ENCODE data around the gene RIT1. TPM values are rescaled to one million over a fixed set of nuclear protein-coding genes. Genes with fewer than 3 reads are reported as not detected.
"Not testable (repeated sequence)": the region's sequence is repeated elsewhere in the genome, so short reads cannot be mapped to it uniquely, and the experiment has no call there.

RIT1 gene
- total RNA-seq, 4 donors from 2014 or later: 13.6 to 31.1 (median 17.4) TPM

DNA sequence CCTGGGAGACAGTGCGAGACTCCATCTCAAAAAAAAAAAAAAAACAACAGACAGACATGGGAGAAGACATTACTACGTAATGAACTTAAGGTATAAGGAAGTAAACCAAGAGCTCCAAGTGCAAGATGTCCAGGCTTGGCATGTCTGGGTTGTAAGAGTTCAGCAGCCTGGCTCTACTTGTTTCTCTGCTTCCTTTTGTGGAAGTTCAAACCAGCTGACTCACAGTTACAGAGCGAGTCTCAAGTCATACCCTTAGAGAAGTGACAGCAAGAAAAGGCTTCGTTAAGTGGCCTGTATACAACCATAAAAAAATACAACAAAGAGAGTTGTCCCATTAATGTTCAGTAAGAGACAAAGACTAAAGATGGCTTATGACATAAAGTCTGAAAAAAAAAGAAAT is 1.3 kb downstream of the RIT1 start:
- peaks cover 0 to 14% (median 0%) of the 10 kb centered on the region in 4 donors for H3K4me1 ChIP-seq
- peaks cover 0 to 74% (median 0%) of the 10 kb centered on the region in 3 donors for H3K36me3 ChIP-seq
- TF ChIP-seq, protein P1, sequence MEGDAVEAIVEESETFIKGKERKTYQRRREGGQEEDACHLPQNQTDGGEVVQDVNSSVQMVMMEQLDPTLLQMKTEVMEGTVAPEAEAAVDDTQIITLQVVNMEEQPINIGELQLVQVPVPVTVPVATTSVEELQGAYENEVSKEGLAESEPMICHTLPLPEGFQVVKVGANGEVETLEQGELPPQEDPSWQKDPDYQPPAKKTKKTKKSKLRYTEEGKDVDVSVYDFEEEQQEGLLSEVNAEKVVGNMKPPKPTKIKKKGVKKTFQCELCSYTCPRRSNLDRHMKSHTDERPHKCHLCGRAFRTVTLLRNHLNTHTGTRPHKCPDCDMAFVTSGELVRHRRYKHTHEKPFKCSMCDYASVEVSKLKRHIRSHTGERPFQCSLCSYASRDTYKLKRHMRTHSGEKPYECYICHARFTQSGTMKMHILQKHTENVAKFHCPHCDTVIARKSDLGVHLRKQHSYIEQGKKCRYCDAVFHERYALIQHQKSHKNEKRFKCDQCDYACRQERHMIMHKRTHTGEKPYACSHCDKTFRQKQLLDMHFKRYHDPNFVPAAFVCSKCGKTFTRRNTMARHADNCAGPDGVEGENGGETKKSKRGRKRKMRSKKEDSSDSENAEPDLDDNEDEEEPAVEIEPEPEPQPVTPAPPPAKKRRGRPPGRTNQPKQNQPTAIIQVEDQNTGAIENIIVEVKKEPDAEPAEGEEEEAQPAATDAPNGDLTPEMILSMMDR (IDR thresholded peaks at IDR 0.05): no peak
- TF ChIP-seq POLR2A (IDR thresholded peaks at IDR 0.05): no peak
- no peaks in the 10 kb centered on the region for H3K9me3 ChIP-seq
- DNase-seq: no peak
- no peaks in the 10 kb centered on the region for H3K27me3 ChIP-seq
- peak overlapping the region in 2 of 4 donors; percentile 70 to 78 for H3K4me3 ChIP-seq
- H3K27ac ChIP-seq: peak overlapping the region; percentile 90 to 93 (median 92)

DNA sequence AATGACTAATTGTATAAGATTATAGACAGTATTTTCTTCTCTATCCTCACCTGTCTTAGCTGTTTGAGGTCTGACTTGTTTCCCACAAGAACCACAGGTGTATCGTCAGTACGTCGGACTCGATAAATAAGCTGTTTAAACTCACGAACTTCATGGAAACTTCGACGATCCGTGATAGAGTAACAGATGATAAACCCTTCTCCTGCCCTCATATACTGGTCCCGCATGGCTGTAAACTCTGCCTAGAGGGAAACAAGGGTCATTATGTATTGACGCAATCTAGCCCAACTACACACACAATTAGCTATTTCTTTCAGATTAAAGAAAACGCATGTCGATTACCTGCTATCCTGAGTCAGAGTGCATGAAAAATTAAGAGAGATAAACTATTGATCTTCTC is 6.9 kb downstream of the RIT1 start:
- TF ChIP-seq, protein P1 (IDR thresholded peaks at IDR 0.05): no peak
- TF ChIP-seq POLR2A (IDR thresholded peaks at IDR 0.05): no peak
- peaks cover 0 to 98% (median 3%) of the 10 kb centered on the region in 3 donors for H3K36me3 ChIP-seq
- no peak overlapping the region for H3K27ac ChIP-seq
- no peaks in the 10 kb centered on the region for H3K27me3 ChIP-seq
- H3K4me3 ChIP-seq: no peak overlapping the region
- no peak for DNase-seq
- H3K9me3 ChIP-seq: no peaks in the 10 kb centered on the region
- H3K4me1 ChIP-seq: no peaks in the 10 kb centered on the region

DNA sequence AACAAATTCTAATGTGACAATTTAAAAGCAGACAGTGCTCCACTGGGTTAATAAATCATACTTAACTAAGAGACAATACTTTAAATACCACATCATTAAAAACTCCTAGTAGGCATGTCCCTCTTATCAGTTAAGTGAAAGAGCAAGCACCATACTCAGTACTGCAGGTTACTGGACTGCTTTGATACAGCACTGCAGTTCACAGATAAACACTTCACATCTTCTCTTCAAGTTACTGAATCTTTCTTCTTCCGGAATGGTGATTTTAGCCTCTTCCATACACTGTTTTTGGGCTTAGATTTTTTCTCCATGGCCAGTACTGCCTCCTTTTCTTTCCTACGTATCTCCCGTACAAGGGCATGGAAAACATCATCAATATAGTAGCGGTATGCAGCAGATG is 11.0 kb downstream of the RIT1 start:
- H3K27ac ChIP-seq: no peak overlapping the region
- no peaks in the 10 kb centered on the region for H3K27me3 ChIP-seq
- no peak for DNase-seq
- H3K9me3 ChIP-seq: no peaks in the 10 kb centered on the region
- TF ChIP-seq, protein P1 (IDR thresholded peaks at IDR 0.05): no peak
- TF ChIP-seq POLR2A (IDR thresholded peaks at IDR 0.05): no peak
- no peaks in the 10 kb centered on the region for H3K4me1 ChIP-seq
- peaks cover 0 to 91% (median 3%) of the 10 kb centered on the region in 3 donors for H3K36me3 ChIP-seq
- no peak overlapping the region for H3K4me3 ChIP-seq

DNA sequence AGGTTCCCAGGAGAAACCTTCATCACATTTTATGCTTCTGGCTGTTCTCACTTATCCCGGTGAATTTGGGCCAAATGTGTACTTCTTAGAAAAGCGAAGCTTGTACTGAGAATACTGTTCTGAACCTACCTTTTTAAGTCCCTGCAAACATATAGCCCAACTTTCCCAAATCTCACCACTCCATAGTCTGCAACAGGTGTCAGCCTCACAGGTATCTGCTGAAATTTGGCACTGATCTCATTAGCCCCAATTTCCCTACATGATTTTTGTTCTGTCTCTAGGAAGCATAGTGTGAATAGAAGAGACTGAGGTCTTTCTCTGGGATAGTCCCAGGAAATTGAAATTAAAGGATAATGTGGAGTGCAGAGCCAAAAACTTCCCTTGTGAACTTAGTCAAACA is 11.5 kb downstream of the RIT1 start:
- TF ChIP-seq, protein P1 (IDR thresholded peaks at IDR 0.05): no peak
- TF ChIP-seq POLR2A (IDR thresholded peaks at IDR 0.05): no peak
- H3K4me1 ChIP-seq: no peaks in the 10 kb centered on the region
- peaks cover 0 to 86% (median 3%) of the 10 kb centered on the region in 3 donors for H3K36me3 ChIP-seq
- no peaks in the 10 kb centered on the region for H3K27me3 ChIP-seq
- no peak overlapping the region for H3K4me3 ChIP-seq
- no peaks in the 10 kb centered on the region for H3K9me3 ChIP-seq
- H3K27ac ChIP-seq: no peak overlapping the region
- no peak for DNase-seq

DNA sequence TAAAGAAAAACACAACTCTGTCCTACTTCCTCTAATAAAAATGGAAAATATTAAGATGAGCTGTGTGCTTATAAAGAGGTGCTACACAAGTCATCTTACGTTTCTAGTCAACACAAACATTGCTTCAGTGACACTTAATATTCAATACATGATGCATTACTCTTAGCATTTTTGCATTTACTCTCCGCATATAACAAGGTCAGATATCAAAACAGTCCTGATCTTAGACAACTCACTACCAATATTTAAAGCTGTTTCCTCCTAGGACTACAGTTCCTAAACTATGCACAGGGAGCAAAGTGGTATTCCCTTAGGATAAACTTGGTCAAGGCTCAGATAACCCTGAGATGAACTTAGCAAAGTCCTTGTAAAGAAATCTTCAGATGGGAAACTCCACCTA is 12.3 kb downstream of the RIT1 start:
- Histone ChIP-seq H3K4me3 (no peak overlapping the region), H3K27me3 (no peaks in the 10 kb centered on the region), H3K27ac (no peak overlapping the region), H3K36me3 (peaks cover 0 to 78% (median 3%) of the 10 kb centered on the region in 3 donors), H3K9me3 (no peaks in the 10 kb centered on the region), H3K4me1 (no peaks in the 10 kb centered on the region)
- TF ChIP-seq, protein P1 (IDR thresholded peaks at IDR 0.05): no peak
- TF ChIP-seq POLR2A (IDR thresholded peaks at IDR 0.05): no peak
- no peak for DNase-seq

DNA sequence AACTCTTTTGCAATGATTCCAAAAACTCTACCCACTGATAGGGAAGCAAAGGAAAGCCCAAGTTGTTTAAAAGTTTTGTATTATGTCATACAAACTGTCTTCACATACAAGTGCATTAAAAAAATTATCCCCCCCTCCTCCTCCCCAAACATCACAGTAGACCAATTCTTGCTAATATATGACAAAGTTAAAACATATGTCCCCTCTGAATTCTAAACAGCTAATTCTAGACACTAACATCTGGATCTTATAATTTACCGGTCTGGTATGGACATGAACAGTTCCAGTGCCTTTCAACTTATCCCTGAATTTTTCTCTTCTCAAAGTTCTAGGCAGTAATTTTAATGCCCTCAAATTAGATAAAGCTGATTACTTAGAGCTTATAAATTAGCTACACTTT is 13.4 kb downstream of the RIT1 start:
- H3K4me1 ChIP-seq: no peaks in the 10 kb centered on the region
- H3K27me3 ChIP-seq: no peaks in the 10 kb centered on the region
- H3K9me3 ChIP-seq: no peaks in the 10 kb centered on the region
- no peak overlapping the region for H3K27ac ChIP-seq
- TF ChIP-seq POLR2A (IDR thresholded peaks at IDR 0.05): no peak
- no peak for DNase-seq
- H3K4me3 ChIP-seq: no peak overlapping the region
- H3K36me3 ChIP-seq: peaks cover 0 to 68% (median 3%) of the 10 kb centered on the region in 3 donors

DNA sequence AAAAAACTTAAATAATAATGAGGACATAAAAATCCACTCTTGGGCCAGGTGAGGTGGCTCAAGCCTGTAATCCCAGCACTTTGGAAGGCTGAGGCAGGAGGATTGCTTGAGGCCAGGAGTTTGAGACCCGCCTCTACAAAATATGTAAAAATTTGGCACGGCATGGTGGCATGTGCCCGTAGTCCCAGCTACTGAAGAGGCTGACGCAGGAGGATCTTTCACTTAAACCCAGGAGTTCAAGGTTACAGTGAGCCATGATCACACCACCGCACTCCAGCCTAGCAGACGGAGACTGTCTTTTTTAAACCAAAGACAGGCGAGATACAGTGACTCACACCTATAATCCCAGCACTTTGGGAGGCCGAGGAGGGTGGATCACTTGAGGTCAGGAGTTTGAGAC is 14.7 kb downstream of the RIT1 start:
- not testable (repeated sequence) for H3K9me3 ChIP-seq, H3K27me3 ChIP-seq, H3K27ac ChIP-seq, H3K4me3 ChIP-seq, DNase-seq, H3K4me1 ChIP-seq
- peaks cover 0 to 55% (median 3%) of the 10 kb centered on the region in 3 donors for H3K36me3 ChIP-seq

DNA sequence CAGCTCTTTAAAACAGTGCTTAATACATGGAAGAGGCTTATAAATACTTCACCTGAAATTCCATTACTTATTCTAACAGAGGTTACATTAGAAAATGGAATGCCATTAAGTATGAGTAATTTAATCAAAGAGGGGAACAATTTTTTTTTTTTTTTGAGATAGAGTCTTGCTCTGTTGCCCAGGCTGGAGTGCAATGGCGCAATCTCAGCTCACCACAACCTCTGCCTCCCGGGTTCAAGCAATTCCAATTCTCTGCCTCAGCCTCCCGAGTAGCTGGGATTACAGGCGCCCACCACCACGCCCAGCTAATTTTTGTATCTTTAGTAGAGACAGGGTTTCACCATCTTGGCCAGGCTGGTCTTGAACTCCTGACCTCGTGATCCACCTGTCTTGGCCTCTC is 15.5 kb downstream of the RIT1 start:
- H3K9me3 ChIP-seq, H3K27ac ChIP-seq, H3K4me1 ChIP-seq, DNase-seq, H3K4me3 ChIP-seq, H3K27me3 ChIP-seq: not testable (repeated sequence)
- H3K36me3 ChIP-seq: peaks cover 0 to 46% (median 3%) of the 10 kb centered on the region in 3 donors

All from Peyer's patch (tissue), 4 donors.